Activated gamma-delta T cell treated with Interleukin-2 at 50 U/mL for 16 hours (primary cell): Measurements from ENCODE around the gene TMPRSS11F.
"Not testable (repeated sequence)": the region's sequence is repeated elsewhere in the genome, so short reads cannot be mapped to it uniquely, and the experiment has no call there.

ENCODE experiments used
- DNase-seq: peaks from one replicate; pipeline ENCODE4 v3.0.0-alpha.2; 2020

Gene TMPRSS11F

DNA sequence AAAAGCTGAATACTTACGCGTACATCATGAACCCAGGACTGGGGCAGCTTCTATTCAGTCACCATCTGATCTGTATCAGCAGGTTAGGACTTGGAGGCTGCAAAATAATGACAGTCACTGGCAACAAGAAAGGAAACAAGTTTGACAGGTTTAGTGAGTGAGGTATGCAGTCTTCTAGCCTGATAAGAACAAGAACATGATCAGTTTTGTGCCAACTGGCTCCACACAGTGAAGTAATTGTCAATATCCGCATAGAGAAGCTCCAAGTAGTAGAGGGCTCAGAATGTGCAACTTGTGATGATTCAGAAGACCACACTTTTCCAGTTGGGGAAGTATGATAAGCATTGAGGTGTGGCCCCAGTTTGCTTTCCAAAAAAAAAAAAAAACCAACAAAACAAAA is at the start of gene TMPRSS11F:
TMPRSS11F (minus strand) TSS at position 77 of the 400 bp plus-strand sequence; CDS start at position 28, 49 bp downstream.
- no peak for DNase-seq

DNA sequence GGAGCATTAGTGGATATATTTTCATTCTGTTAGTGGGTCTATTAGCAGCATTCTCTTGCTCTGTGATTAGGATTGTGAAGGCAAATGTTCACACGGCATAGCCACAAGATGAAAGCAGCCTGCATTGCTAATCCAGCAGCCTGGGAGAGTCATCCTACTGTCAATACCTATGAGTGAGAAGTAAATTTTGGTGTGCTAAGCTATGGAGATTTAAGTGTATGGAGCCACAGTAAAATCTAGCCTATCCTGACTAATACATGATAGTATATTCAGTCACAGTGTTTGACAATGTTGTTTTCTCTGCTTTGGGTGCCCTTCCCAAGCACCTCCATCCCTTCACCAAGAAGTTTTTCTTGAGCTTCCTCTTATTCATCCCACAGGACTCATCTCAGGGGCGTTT is 47.2 kb upstream of the TMPRSS11F start:
- no peak for DNase-seq

DNA sequence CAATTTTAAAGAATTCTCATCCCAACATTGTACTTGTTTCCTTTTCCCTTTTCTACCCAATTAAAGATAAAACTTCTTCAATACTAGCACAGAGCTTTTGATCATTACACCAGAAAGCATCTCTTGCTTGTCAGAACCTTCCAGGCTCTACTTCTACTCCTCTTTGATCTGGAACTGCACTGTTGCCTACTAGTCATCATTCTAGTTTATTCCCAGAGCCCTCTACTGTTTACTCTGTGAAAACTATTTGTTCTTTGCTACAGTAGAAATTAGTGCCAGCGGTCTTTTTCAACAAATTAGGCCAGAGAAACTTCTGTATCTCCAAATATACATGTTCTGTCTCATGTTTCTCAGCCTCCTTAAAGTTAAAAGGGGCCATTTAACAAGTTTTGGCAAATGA is 46.8 kb upstream of the TMPRSS11F start:
- DNase-seq, result no peak

DNA sequence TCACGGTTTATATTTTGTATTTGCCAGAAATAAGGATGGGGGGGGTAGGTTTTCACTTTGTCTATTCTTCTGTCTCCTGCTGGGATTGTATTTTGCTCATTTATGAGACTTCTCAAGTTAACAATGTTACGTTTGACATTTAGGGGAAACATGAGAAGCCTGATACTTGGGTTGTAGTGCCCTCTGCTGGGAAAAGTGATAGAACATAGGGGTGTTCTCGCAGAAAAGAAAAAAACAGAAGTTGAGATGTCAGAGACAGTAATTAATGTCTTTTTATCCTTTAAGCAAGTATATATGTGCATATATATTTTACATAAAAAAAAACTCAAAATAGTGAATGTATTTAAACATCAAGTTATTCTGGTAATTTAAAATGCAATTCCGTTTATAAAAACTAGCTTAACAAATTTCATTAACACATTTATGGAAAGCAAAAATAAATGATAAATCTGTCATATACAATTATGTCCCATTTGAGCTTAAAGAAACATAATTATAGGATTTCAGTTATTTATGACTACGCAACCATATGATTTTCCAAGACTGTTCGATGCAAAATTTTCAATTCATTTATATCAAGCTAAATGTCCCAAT is 46.0 kb upstream of the TMPRSS11F start:
- DNase-seq, result no peak

DNA sequence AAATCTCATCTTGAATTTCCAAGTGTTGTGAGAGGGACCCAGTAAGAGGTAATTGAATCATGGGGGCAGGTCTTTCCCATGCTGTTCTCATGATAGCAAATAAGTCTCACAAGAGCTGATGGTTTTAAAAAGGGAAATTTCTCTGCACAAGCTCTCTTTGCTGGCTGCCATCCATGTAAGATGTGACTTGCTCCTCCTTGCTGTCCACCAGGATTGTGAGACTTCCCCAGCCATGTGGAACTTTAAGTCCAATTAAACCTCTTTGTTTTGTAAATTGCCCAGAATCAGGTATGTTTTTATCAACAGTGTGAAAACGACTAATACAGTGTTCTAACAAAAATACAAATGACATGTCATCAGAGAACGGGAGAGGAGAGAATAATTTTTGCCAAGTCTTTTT is 44.7 kb upstream of the TMPRSS11F start:
- DNase-seq, result not testable (repeated sequence)

DNA sequence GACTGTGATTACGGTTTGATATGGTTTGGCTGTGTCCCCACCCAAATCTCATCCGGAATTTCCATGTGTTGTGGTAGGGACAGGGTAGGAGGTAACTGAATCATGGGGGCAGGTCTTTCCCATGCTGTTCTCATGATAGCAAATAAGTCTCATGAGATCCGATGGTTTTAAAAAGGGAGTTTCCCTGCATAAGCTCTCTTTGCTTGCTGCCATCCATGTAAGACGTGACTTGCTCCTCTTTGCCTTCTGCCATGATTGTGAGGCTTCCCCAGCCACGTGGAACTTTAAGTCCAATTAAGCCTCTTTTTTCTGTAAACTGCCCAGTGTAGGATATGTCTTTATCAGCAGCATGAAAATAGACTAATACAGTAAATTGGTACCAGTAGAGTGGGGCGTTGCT is 42.5 kb upstream of the TMPRSS11F start:
- not testable (repeated sequence) for DNase-seq

DNA sequence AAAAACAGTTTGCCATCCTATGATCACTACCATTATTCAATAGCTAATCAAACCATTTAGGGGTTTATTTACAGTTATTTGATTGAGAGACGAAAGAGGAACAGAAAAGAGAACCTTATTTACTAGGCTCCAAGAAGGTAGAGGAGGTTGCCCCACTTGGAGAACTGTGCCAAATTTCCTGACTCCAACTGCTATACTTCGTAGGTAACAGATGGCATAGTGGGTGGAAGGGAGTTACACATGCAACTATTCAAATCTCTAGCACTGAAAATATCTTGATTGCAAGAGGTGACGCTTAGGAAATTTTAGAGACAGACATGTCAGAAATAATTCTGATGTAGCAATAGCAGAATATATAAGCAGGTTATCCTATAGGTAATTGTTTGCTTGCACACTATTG is 38.0 kb upstream of the TMPRSS11F start:
- DNase-seq, result no peak

DNA sequence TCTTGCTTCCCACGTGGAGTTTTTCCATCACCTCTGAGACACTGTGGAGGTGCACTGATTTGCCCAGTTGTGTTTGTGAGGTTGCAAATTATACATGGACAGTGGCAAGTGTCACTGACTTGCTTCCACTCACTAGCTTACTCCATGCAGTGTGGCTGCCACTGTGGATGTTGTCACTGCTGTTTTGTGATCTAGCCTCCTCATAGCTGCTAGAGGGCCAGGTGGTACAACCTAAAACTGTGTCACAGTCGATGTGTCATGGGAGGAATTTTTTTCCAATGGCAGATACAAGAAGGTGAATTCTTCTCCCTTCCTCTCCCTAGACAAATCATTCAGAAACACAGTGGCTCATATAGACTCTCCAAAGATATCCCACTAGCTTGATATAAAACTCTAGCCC is 37.5 kb upstream of the TMPRSS11F start:
- DNase-seq, result no peak

DNA sequence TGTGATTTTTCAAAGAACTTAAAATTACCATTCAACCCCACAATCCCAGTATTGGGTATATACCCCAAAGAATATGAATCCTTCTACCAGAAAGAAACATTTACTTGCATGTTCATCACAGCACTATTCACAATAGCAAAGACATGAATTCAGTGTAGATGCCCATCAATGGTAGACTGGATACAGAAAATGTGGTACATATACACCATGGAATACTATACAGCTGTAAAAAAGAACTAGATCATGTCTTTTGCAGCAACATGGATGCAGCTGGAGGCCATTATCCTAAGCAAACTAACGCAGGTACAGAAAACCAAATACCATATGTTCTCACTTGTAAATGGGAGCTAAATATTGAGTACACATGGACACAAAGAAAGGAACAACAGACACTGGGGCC is 34.1 kb upstream of the TMPRSS11F start:
- DNase-seq, result no peak

DNA sequence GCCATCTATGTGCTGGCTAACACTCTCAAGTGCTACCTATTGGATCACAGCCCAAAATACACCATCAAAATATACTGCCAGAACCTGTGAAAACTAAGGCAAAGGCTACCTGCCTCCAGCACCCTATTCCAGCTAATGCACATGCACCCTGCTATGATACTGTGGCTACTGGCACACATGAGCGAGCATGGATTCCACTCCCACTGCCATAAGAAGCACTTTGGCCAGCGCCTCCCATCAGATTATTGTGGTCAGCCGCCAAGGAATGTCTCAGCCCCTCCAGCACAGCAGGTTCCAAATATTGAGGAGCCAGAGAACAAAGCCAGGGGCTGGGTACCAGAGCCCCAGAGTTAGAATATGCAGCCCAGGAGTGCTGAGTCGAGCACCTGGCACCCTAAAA is 32.5 kb upstream of the TMPRSS11F start:
- no peak for DNase-seq

DNA sequence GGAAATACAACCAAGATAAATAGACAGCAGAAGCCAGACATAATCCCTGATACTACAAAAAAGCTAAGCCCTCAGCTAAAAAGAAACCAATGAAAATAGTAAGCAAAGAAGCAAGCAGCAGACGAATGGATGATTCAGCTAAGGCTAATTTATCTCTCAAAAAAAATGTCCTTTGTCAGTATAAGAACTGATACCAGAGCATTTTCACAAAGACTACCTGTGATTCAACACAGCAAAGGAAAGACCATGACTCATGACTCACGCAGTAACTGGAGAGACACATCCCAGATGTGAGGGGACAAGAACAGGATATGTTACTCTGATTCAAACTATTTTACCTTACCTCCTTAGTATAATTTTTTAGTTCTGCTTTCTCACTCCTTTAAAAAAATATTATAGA is 22.7 kb upstream of the TMPRSS11F start:
- DNase-seq, result no peak

DNA sequence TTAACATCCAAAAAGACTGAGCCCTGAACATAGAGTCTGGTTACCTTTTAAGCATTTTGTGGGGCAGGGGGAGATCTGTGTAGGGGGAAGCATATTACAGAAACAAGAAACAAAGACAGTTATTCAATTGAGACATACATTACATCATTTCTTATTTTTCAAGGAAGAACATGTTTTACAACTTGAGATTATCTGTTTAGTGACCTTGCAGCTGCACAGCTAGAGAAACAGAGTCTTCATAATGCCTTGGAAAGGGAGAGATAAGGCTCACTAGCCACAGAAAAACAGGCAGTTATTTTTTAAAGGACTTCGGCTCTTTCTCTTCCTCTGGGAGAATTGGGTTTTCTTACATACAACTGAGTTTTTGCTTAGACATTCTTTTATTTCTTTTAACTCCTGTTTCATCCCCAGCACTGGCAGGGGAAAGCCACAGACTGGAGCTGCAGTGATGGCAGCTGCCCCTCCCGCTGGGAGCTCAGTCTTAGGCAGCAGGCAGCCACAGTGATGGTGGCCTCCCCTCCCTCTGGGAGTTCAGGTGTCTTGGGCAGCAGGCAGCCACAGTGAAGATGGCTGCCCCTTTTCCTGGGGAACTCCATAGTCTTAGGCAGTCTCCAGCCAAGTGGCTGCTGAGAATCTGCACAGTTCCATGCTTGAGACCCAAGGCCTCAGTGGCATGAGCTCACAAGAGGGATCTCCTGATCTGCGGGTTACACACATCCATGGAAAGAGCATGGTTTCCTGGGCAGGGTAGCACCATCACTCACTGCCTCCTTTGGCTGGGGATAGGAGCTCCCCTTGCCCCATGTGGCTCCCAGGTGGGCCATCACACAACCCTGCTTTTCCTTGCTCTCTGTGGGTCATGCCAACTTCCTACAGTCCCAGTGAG is 19.4 kb upstream of the TMPRSS11F start:
- no peak for DNase-seq

DNA sequence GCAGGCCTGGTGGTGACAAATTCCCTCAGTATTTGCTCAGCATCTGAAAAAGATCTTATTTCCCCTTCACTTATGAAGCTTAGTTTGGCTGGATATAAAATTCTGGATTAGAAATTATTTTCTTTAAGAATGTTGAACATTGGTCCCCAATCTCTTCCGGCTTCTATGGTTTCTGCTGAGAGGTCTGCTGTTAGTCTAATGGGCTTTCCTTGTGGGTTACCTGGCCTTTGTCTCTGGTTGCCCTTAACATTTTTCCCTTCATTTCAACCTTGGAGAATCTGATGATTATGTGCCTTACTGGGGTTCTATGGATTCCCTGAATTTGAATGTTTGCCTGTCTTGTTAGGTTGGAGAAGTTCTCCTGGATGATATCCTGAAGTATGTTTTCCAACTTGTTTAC is 17.4 kb upstream of the TMPRSS11F start:
- no peak for DNase-seq

DNA sequence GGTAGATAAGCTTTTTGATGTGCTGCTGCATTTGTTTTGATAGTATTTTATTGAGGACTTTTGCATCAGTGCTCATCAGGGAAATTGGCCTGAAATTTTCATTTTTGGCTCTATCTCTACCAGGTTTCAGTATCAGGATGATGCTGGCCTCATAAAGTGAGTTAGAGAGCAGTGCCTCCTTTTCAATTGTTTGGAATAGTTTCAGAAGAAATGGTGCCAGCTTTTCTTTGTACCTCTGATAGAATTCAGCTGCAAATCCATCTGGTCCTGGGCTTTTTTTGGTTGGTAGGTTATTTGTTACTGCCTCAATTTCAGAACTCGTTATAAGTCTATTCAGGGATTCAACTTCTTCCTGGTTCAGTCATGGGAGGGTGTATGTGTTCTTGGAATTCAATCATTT is 15.6 kb upstream of the TMPRSS11F start:
- DNase-seq, result no peak

DNA sequence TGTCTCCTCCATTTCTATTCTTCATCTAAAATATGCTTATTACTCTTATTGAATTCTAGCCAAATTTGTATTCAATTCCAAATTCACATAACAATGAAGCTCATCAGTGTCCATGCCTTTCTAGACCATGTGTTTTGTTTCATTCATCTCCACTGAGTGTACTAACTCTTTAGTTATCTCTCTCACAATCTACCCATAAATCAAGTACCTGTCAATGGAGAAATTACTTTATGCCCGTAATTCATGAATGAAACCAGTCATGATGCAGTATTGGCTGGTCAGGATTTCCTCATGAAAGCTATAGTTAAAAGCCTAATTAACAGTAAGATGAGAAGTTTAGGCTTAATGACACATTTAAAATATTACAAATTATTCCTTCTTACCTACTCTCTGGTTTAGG is 12.2 kb upstream of the TMPRSS11F start:
- DNase-seq, result no peak

DNA sequence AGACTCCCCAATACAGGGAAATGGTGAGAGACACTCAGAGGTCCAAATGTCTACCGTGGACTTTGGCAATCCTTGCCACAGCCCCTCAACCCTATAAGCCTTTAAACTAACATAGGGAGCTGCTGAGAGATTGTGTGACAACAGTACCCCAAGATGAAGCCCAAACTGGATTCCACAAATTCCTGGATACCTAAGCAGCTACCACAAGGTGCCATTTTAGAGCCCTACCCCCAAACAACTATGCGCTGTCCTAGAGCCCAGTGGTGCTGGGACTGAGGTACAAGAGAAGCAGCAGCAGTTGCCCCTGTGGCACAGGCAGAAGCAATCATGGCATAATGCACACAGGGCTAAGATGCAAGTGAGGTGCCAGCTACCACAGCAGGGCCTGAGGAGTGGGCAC is 2.7 kb upstream of the TMPRSS11F start:
- DNase-seq, result no peak

DNA sequence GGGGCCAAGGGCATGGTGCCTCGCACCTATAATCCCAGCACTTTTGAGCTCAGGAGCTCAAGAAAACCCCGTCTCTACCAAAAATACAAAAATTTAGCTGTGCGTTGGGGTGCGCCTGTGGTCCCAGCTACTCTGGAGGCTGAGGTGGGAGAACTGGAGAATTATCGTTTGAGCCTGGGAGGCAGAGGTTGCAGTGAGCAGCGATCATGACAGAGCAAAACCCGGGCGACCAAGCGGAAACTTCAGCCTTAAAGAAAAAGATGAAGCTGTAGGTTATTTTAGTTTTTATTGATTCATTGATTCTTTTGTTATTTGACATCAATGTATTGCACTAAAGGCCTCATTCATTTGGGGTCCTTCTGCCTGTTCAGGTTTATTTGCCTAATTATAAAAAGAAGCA is 5.4 kb downstream of the TMPRSS11F start:
- DNase-seq, result no peak

DNA sequence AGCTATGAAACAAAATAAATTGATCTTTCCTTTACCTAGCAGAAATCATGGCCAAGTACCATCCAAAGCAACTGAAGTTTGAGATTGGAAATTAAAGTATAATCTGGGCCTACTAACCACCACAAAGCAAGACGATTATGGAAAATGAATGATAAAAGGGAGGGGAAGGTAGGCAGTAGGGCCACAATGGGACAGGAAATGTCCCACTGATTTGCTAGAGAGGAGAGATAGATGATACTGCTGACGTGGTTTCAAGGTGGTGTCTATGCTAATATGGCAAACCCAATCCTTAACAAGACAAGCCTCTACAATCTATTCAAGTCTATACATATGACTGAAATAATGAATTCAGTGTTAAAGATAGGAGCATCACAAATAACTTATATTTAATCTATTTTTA is 6.1 kb downstream of the TMPRSS11F start:
- DNase-seq, result no peak

DNA sequence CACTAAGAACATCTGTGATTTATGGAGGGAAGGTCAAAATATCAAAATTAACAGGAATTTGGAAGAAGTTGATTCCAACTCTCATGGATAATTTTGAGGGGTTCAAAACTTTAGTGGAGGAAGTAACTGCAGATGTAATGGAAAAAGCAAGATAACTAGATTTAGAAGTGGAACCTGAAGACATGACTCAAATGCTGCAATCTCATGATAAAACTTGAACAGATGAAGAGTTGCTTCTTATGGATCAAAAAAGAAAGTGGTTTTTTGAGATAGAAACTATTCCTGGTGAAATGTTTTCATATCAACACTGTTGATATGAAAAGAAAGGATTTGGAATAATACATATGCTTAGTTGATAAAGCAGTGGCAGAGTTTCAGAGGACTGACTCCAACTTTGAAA is 9.7 kb downstream of the TMPRSS11F start:
- DNase-seq, result no peak

DNA sequence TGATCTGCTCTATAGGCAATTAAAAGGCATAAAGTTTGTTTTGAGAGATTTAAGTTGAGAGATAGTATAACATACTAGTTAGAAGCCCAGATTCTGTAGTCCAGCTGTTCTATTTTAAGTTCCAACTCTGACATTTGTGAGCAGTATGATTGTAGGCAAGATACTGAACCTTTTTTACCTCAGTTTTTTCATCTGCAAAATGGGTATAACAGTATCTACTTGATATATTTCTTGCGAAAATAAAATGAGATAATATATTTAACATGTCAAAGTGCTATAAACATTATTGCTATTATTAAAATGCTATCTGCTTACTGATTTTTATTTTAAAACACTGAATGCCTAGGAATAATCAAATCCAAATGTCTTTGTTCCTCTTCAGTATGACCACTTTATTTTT is 19.2 kb downstream of the TMPRSS11F start:
- no peak for DNase-seq

DNA sequence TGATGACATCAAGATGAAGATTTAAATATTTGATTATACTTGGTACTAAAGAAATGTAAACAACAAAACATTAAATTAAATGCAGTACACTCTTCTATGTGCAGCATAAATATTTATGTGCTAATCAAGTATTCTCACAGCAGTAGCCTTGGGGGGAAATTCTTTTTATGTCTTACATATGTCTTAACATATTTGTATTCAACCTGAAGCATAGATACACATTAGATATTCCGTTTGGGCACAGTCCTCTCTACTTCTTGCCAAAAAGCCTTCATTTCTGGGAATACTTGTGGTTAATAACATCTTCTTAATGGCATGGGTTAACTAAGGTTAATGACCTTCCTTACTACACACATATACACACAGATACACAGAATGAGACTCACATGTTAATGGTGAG is 19.8 kb downstream of the TMPRSS11F start:
- no peak for DNase-seq

DNA sequence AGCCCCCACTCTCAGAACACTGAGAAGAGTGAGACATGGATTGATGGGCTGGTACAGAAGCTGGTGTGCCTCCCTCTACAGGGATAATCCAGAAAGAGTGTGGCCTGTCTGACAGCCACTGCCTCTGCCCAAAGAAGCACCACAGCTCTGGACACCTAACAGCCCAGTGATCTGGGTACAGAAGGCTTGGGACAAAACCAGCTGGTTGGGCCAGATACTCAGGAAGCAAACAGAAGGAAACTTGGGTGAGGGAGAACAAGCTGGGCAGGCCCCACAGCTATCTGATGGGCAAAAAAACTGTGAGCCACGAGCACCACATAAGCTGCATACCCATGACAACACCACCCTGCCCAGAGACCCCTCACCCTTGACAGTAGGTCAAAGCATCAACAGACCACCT is 46.9 kb downstream of the TMPRSS11F start:
- no peak for DNase-seq

DNA sequence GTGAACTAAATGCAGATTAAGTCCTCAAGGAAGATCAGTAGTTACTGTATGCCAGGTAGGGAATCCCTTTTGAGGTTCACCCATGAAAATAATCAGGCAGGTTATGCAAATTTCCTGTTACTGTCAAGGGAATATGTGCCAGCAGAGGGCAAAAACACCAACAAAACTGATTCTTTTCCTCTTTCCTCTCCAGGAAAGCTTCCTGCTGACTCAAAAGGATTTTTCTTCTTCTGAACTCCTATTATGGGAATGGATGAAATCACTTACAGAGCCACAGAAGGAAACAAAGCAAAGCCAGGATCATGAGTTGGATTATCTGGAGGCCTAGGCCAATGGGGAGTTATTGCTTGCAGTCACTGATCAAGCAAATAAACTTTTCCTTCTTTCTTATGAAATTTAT is 49.7 kb downstream of the TMPRSS11F start:
- DNase-seq, result no peak

DNA sequence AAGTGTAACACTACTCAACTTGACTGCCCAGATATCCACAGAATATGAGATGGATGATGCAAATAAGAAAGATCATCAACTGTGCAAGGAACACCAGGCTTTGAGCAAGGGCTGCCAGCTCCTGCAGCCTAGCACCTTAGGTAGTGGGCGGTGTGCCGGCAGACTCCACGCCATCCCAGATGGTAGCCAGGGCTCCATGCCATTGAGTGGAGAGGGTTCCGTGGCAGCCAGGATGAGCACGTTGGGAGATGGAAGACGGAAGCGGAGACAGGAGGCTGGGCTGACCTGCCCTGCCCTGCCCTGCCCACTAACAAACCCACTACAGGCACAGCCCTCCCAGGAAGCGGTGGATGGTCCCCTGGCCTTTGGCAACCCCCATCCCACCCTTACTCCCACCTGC is 51.9 kb downstream of the TMPRSS11F start:
- DNase-seq, result no peak

DNA sequence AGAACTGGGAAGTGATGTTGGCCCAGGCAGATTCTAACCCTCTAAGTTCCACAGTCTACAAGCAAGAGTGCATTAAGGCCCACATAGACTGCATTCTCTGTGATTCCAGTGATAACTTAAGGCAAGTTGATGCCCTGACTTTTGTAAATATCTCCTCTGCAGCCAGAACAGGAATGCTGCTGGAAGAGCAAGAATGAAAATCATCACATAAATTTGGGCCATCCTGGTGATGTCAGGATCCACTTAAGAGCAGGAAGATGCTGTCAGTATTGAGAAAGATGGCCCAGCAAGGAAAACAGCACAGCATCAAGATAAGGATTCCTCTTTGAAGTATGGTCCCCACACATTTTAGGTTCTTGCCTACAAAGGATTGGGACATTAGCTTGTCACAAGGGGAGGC is 52.4 kb downstream of the TMPRSS11F start:
- no peak for DNase-seq
